Measurements from ENCODE around the gene CALD1.

Gene CALD1

GRCh38 chr7:134893920-134894319, 114.5 kb downstream of the CALD1 start:
- DNase-seq (ENCODE audit: low read depth in 3 of 3) = no peak

GRCh38 chr7:134894928-134895327, 115.5 kb downstream of the CALD1 start:
- DNase-seq (ENCODE audit: low read depth in 3 of 3) = no peak

- no peak for DNase-seq (ENCODE audit: low read depth in 3 of 3)
Observed at GRCh38 chr7:134896073-134896472, 116.6 kb downstream of the CALD1 start.

- DNase-seq (ENCODE audit: low read depth in 3 of 3) = no peak
Observed at GRCh38 chr7:134897936-134898335, 118.5 kb downstream of the CALD1 start.

- DNase-seq (ENCODE audit: low read depth in 3 of 3) = no peak
Observed at GRCh38 chr7:134899729-134900128, 120.3 kb downstream of the CALD1 start.

- DNase-seq (ENCODE audit: low read depth in 3 of 3) = no peak
Observed at GRCh38 chr7:134900166-134900982, 120.9 kb downstream of the CALD1 start.

- no peak for DNase-seq (ENCODE audit: low read depth in 3 of 3)
Observed at GRCh38 chr7:134901389-134902020, 122.1 kb downstream of the CALD1 start.

GRCh38 chr7:134902058-134902457, 122.6 kb downstream of the CALD1 start:
- DNase-seq (ENCODE audit: low read depth in 3 of 3) = no peak

GRCh38 chr7:134903073-134903790, 123.8 kb downstream of the CALD1 start:
- no peak for DNase-seq (ENCODE audit: low read depth in 3 of 3)

- DNase-seq (ENCODE audit: low read depth in 3 of 3) = no peak
Observed at GRCh38 chr7:134905375-134905774, 125.9 kb downstream of the CALD1 start.

GRCh38 chr7:134907000-134907399, 127.6 kb downstream of the CALD1 start:
- no peak for DNase-seq (ENCODE audit: low read depth in 3 of 3)

- DNase-seq (ENCODE audit: low read depth in 3 of 3) = no peak
Observed at GRCh38 chr7:134907639-134908038, 128.2 kb downstream of the CALD1 start.

GRCh38 chr7:134908289-134908688, 128.9 kb downstream of the CALD1 start:
- no peak for DNase-seq (ENCODE audit: low read depth in 3 of 3)

GRCh38 chr7:134910214-134910890, 130.9 kb downstream of the CALD1 start:
- DNase-seq (ENCODE audit: low read depth in 3 of 3) = no peak

- no peak for DNase-seq (ENCODE audit: low read depth in 3 of 3)
Observed at GRCh38 chr7:134910968-134911367, 131.5 kb downstream of the CALD1 start.

GRCh38 chr7:134916171-134916883, 136.9 kb downstream of the CALD1 start:
- DNase-seq (ENCODE audit: low read depth in 3 of 3) = no peak

GRCh38 chr7:134919240-134919641, 139.8 kb downstream of the CALD1 start:
- DNase-seq (ENCODE audit: low read depth in 3 of 3) = no peak

GRCh38 chr7:134920026-134920753, 140.8 kb downstream of the CALD1 start:
- DNase-seq (ENCODE audit: low read depth in 3 of 3) = no peak

GRCh38 chr7:134922720-134923704, 143.6 kb downstream of the CALD1 start:
- no peak for DNase-seq (ENCODE audit: low read depth in 3 of 3)

- DNase-seq (ENCODE audit: low read depth in 3 of 3) = no peak
Observed at GRCh38 chr7:134925766-134926165, 146.3 kb downstream of the CALD1 start.

All from stimulated activated CD4-positive, alpha-beta T cell treated with anti-CD3 and anti-CD28 coated beads, TNF-alpha, amount 100 ng/mL, for 24 hours (primary cell).